Activated CD8-positive, alpha-beta T cell treated with anti-CD3 and anti-CD28 coated beads for 36 hours (primary cell): ENCODE results near the gene OR52W1. TPM values are rescaled to one million over a fixed set of nuclear protein-coding genes. Genes with fewer than 3 reads are reported as not detected.

ENCODE experiments used
- ATAC-seq: fragments of 200-7000 bp; cut with Tn5 transposase; one replicate; pipeline ENCODE4 v1.10.0; 2021; ENCODE audit warnings: mild to moderate bottlenecking, moderate library complexity
- CTCF ChIA-PET: fragments of 350-600 bp; sonication (Branson Sonifier 250); formaldehyde crosslinking; loops from one replicate; lab custom pipeline; 2021; ENCODE audit warnings: antibody characterized with exemption; lab: Charles Lee
- POLR2A ChIA-PET: fragments of 350-600 bp; sonication (Branson Sonifier 250); formaldehyde crosslinking; loops from one replicate; lab custom pipeline; 2021; ENCODE audit warnings: antibody characterized with exemption; lab: Charles Lee
- DNase-seq: peaks from one replicate; pipeline ENCODE4 v3.0.0-alpha.2; 2020
- H3K27ac Mint-ChIP-seq: one replicate; pipeline ENCODE4 v1.8.0; 2021; ENCODE audit warnings: mild to moderate bottlenecking, mixed read lengths
- H3K27me3 Mint-ChIP-seq: one replicate; pipeline ENCODE4 v1.8.0; 2021; ENCODE audit warnings: mixed read lengths
- H3K36me3 Mint-ChIP-seq: one replicate; pipeline ENCODE4 v1.8.0; 2021; ENCODE audit warnings: low read depth, mixed read lengths
- H3K4me1 Mint-ChIP-seq: one replicate; pipeline ENCODE4 v1.8.0; 2021; ENCODE audit warnings: low read depth, mixed read lengths
- H3K4me3 Mint-ChIP-seq: one replicate; pipeline ENCODE4 v1.8.0; 2021; ENCODE audit warnings: mild to moderate bottlenecking, moderate library complexity, mixed read lengths
- H3K9me3 Mint-ChIP-seq: one replicate; pipeline ENCODE4 v1.8.0; 2021; ENCODE audit warnings: mixed read lengths
- intact Hi-C: fragments of 100-400 bp; cut with micrococcal nuclease; formaldehyde crosslinking; loops from one replicate; pipeline ENCODE4 v1.10.0; 2022
- total RNA-seq, 2 experiments: library from RNA; stranded (reverse); gene quantifications; one replicate each; pipeline ENCODE4 v1.2.3, GENCODE V29; 2021
- TF ChIP-seq, protein P1 (sequence below): fragments of 200-600 bp; IDR thresholded peaks from one replicate; pipeline ENCODE4 v1.8.0; 2022; ENCODE audit warnings: antibody characterized with exemption, mild to moderate bottlenecking

Gene OR52W1
- total RNA-seq, 2 experiments from 2014 or later: not detected

DNA sequence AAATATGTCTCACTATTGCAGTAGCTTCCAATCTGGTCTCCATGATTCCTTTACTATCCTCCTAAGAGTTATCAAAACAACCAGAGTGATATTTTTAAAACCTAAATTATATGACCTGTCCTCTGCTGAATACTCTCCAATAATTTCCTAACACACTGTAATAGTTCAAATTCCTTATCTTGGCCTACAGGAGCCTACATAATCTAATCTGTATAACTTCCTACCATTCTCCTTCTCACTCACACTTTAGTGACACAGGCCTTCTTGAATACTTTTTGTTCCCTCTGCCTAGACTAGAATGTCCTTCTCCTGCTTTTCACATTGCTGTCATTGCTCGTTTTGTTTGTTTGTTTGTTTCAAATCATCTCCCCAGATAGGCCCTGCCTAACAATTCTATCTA is 26.0 kb downstream of the OR52W1 start:
- Mint-ChIP-seq H3K36me3 (peaks cover 10% of the 10 kb centered on the region), H3K9me3 (no peaks in the 10 kb centered on the region), H3K4me3 (no peak overlapping the region), H3K27ac (no peak overlapping the region), H3K4me1 (peaks cover 26% of the 10 kb centered on the region), H3K27me3 (no peaks in the 10 kb centered on the region)
- intact Hi-C loops: no loop called here
- CTCF ChIA-PET: interaction anchor here (0.7 to 2.5 kb wide), 3 partner anchors 9 to 26 kb away, joined by 4 to 10 read pairs (median 6); partner anchors contain the start of gene C11orf42
- no peak for DNase-seq
- POLR2A ChIA-PET: no interaction called here
- TF ChIP-seq, protein P1, sequence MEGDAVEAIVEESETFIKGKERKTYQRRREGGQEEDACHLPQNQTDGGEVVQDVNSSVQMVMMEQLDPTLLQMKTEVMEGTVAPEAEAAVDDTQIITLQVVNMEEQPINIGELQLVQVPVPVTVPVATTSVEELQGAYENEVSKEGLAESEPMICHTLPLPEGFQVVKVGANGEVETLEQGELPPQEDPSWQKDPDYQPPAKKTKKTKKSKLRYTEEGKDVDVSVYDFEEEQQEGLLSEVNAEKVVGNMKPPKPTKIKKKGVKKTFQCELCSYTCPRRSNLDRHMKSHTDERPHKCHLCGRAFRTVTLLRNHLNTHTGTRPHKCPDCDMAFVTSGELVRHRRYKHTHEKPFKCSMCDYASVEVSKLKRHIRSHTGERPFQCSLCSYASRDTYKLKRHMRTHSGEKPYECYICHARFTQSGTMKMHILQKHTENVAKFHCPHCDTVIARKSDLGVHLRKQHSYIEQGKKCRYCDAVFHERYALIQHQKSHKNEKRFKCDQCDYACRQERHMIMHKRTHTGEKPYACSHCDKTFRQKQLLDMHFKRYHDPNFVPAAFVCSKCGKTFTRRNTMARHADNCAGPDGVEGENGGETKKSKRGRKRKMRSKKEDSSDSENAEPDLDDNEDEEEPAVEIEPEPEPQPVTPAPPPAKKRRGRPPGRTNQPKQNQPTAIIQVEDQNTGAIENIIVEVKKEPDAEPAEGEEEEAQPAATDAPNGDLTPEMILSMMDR: no peak
- no peak for ATAC-seq

DNA sequence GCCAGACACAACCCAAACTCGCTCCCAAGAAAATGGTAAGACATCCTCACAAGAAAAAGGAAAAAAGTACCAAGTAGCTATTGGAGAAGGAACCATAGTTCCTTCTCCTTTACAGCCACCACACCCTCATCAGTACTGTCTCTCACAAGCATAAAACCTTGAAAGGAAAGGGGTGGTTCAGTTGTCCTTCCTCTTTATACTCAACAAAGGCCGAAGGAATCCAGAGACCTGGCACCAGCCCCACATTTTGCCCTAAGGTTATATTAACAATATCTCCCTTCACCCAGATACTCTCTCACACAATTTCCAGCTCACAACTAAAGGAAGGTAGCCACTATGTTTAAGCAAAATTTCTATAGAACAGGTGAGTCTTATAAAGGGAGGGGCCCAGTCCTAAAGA is 26.9 kb downstream of the OR52W1 start:
- CTCF ChIA-PET: interaction anchor here (2.5 kb wide), 1 partner anchor 25 kb away, joined by 10 read pairs; no protein-coding TSS in a partner anchor
- no peak overlapping the region for H3K27ac Mint-ChIP-seq

DNA sequence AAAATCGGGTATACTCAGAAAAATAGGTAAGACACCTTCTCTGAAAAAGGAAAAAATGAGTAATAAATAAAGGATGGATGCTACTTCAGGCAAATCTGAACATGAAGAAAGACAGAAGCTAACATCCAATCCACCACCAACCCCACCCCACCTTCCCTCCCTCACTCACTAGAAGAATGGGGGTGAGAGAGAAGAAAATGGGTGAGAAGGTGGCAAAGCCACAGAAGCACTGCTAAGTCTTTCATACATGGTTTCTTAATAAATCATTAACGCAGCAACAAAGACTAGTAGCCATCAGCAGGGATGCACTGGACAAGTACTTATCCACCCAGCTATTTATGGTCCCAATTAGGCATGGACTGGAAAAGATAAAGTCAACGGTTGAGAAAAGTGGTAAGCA is 29.5 kb downstream of the OR52W1 start:
- intact Hi-C loops: no loop called here
- POLR2A ChIA-PET: no interaction called here
- TF ChIP-seq, protein P1: no peak
- H3K4me1 Mint-ChIP-seq: peaks cover 52% of the 10 kb centered on the region
- no peak overlapping the region for H3K27ac Mint-ChIP-seq
- CTCF ChIA-PET: interaction anchor here (1.0 to 3.3 kb wide), 5 partner anchors 9 to 134 kb away, joined by 3 to 12 read pairs (median 8); no protein-coding TSS in a partner anchor
- no peak for ATAC-seq
- H3K36me3 Mint-ChIP-seq: peaks cover 4% of the 10 kb centered on the region
- H3K27me3 Mint-ChIP-seq: no peaks in the 10 kb centered on the region
- no peaks in the 10 kb centered on the region for H3K9me3 Mint-ChIP-seq
- DNase-seq: no peak
- no peak overlapping the region for H3K4me3 Mint-ChIP-seq

More for the DNA sequence above, 26.9 kb downstream of the OR52W1 start:
- ATAC-seq: no peak
- TF ChIP-seq, protein P1: no peak
- no peaks in the 10 kb centered on the region for H3K27me3 Mint-ChIP-seq
- peaks cover 35% of the 10 kb centered on the region for H3K4me1 Mint-ChIP-seq
- H3K4me3 Mint-ChIP-seq: no peak overlapping the region
- intact Hi-C loops: no loop called here
- DNase-seq: no peak
- POLR2A ChIA-PET: no interaction called here
- H3K9me3 Mint-ChIP-seq: no peaks in the 10 kb centered on the region
- peaks cover 10% of the 10 kb centered on the region for H3K36me3 Mint-ChIP-seq

DNA sequence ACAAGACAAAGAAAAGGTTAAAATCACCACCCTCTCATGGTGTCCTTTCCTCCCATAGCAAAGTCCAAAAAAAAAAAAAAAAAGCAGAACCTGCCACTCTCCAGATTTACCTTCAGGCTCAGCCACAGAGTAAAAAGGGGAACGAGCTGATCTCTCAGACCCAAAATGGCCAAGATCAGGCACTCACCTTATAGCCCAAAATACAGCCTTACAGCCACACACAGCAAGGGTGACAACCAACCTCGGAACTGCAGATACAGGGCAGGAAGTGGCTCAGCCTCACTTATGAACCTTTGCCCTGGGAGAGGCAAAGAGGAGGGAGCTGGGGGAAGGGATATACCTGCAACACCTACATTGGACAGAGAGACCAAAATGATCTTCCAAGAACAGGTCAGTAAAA is 30.9 kb downstream of the OR52W1 start:
- intact Hi-C loops: no loop called here
- Mint-ChIP-seq H3K4me3 (no peak overlapping the region), H3K27ac (peak overlapping the region; percentile 13), H3K27me3 (no peaks in the 10 kb centered on the region), H3K4me1 (peaks cover 58% of the 10 kb centered on the region), H3K9me3 (no peaks in the 10 kb centered on the region), H3K36me3 (peaks cover under 1% of the 10 kb centered on the region)
- ChIA-PET POLR2A (interaction anchor here (1.1 kb wide), 1 partner anchor 92 kb away, joined by 3 read pairs; no protein-coding TSS in a partner anchor), CTCF (interaction anchor here (0.8 to 3.3 kb wide), 8 partner anchors 8 to 214 kb away, joined by 3 to 12 read pairs (median 4); no protein-coding TSS in a partner anchor)
- DNase-seq: peak; percentile 28
- TF ChIP-seq, protein P1: no peak
- ATAC-seq: no peak

DNA sequence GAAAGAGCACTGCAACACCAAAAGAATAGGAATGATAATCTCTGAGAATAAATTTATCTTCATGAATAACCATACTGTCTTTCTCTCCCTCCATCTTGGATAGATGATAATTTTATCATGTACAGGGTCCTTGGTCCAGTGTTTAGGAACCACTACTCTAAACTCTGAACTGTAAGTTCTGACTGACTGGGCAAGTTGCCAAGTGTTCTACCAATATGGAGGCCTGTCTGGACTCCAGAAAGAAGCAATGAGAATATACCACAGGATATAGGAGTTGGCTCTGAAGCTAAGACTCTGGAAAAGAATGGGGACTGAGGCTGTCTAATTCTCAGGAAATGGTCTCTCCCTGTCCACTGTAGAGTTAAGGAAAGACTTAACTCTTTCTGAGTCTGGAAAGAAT is 33.9 kb downstream of the OR52W1 start:
- CTCF ChIA-PET: interaction anchor here (0.6 to 1.8 kb wide), 3 partner anchors 19 to 130 kb away, joined by 3 to 4 read pairs (median 4); no protein-coding TSS in a partner anchor

More for the DNA sequence above, 33.9 kb downstream of the OR52W1 start:
- TF ChIP-seq, protein P1: no peak
- DNase-seq (no peak), ATAC-seq (no peak)
- POLR2A ChIA-PET: interaction anchor here (1.2 kb wide), 1 partner anchor 1624 kb away, joined by 3 read pairs; no protein-coding TSS in a partner anchor
- no peaks in the 10 kb centered on the region for H3K27me3 Mint-ChIP-seq
- H3K9me3 Mint-ChIP-seq: no peaks in the 10 kb centered on the region
- no peaks in the 10 kb centered on the region for H3K36me3 Mint-ChIP-seq
- intact Hi-C loops: no loop called here
- peaks cover 49% of the 10 kb centered on the region for H3K4me1 Mint-ChIP-seq
- peak overlapping the region; percentile 48 for H3K4me3 Mint-ChIP-seq
- no peak overlapping the region for H3K27ac Mint-ChIP-seq
